HepG2 (cell line): ENCODE measurements around the gene PDPK1. TPM values are rescaled to one million over a fixed set of nuclear protein-coding genes. Genes with fewer than 3 reads are reported as not detected.
A peak's percentile ranks its signal among the peaks of the same experiment; 100 is the strongest.

Source experiments
- CC2D1A ChIP-seq: sonication (generic); formaldehyde crosslinking; IDR thresholded peaks from 2 replicates; pipeline ENCODE4 v1.8.1; 2023; ENCODE audit warnings: mild to moderate bottlenecking, missing genetic modification reagents
- FOXA1 ChIP-seq, 2 experiments: fragments of 450-650 bp in 1 of 2; sonication (generic) in 1 of 2; formaldehyde crosslinking in 1 of 2; IDR thresholded peaks; 2 replicates each; pipeline versions ENCODE4 v1.4.0 to v1.6.1; 2016 to 2020; ENCODE audit warnings: missing genetic modification reagents in 1 of 2
- HMGXB4 ChIP-seq, 2 experiments: sonication (generic) in 1 of 2; formaldehyde crosslinking in 1 of 2; IDR thresholded peaks; 2 replicates each; pipeline versions ENCODE4 v1.4.0 to v1.6.1; 2018 to 2020; ENCODE audit warnings: missing genetic modification reagents in 2 of 2, borderline replicate concordance in 1 of 2, low read depth in 1 of 2, mild to moderate bottlenecking in 1 of 2, missing biosample characterization in 1 of 2
- HNF4G ChIP-seq, 2 experiments: sonication (generic) in 1 of 2; formaldehyde crosslinking in 1 of 2; IDR thresholded peaks; 2 replicates each; pipeline versions ENCODE4 v1.4.0 to v1.6.1; 2011 to 2020; ENCODE audit warnings: borderline replicate concordance in 2 of 2, low read depth in 2 of 2, mild to moderate bottlenecking in 2 of 2, low read length in 1 of 2, missing genetic modification reagents in 1 of 2, moderate library complexity in 1 of 2
- KLF15 ChIP-seq: sonication (generic); formaldehyde crosslinking; IDR thresholded peaks from 2 replicates; pipeline ENCODE4 v1.8.1; 2023; ENCODE audit warnings: borderline replicate concordance, mild to moderate bottlenecking, inconsistent platforms, missing genetic modification reagents, mixed read lengths
- KMT2B ChIP-seq: IDR thresholded peaks from 2 replicates; pipeline ENCODE4 v1.6.1; 2016; ENCODE audit warnings: missing genetic modification reagents, missing compliant biosample characterization
- MIER2 ChIP-seq: IDR thresholded peaks from 2 replicates; pipeline ENCODE4 v1.6.1; 2016; ENCODE audit warnings: missing biosample characterization, missing genetic modification reagents
- PAX8 ChIP-seq: sonication (generic); formaldehyde crosslinking; IDR thresholded peaks from 2 replicates; pipeline ENCODE4 v1.8.0; 2022; ENCODE audit warnings: mild to moderate bottlenecking, missing genetic modification reagents, borderline replicate concordance
- SAP130 ChIP-seq: IDR thresholded peaks from 2 replicates; pipeline ENCODE4 v1.6.1; 2016; ENCODE audit warnings: low read depth
- TEAD2 ChIP-seq: sonication (generic); formaldehyde crosslinking; IDR thresholded peaks from 2 replicates; pipeline ENCODE4 v1.9.0; 2021; ENCODE audit warnings: missing genetic modification reagents
- ZBTB25 ChIP-seq: IDR thresholded peaks from 2 replicates; pipeline ENCODE4 v1.6.1; 2018; ENCODE audit warnings: missing genetic modification reagents
- ZBTB37 ChIP-seq: sonication (generic); formaldehyde crosslinking; IDR thresholded peaks from 2 replicates; pipeline ENCODE4 v1.4.0; 2020; ENCODE audit warnings: mild to moderate bottlenecking, missing genetic modification reagents
- ZFAT ChIP-seq: sonication (generic); formaldehyde crosslinking; conservative IDR thresholded peaks from 2 replicates; pipeline ENCODE4 v1.8.1; 2023; ENCODE audit warnings: missing genetic modification reagents, inconsistent platforms
- ZNF143 ChIP-seq: sonication (generic); formaldehyde crosslinking; IDR thresholded peaks from 2 replicates; pipeline ENCODE4 v1.4.0; 2020; ENCODE audit warnings: missing genetic modification reagents
- ZNF160 ChIP-seq: sonication (generic); formaldehyde crosslinking; IDR thresholded peaks from 2 replicates; pipeline ENCODE4 v1.8.0; 2022; ENCODE audit warnings: mild to moderate bottlenecking, inconsistent platforms, missing genetic modification reagents
- ZNF280B ChIP-seq: sonication (generic); formaldehyde crosslinking; IDR thresholded peaks from 2 replicates; pipeline ENCODE4 v1.5.0; 2020; ENCODE audit warnings: missing genetic modification reagents, mild to moderate bottlenecking, borderline replicate concordance
- ZNF296 ChIP-seq: sonication (generic); formaldehyde crosslinking; conservative IDR thresholded peaks from 2 replicates; pipeline ENCODE4 v1.5.0; 2020; ENCODE audit warnings: mild to moderate bottlenecking, missing genetic modification reagents
- ZNF329 ChIP-seq: sonication (generic); formaldehyde crosslinking; IDR thresholded peaks from 2 replicates; pipeline ENCODE4 v1.9.0; 2021; ENCODE audit warnings: low read depth, mild to moderate bottlenecking, missing genetic modification reagents
- ZNF546 ChIP-seq: sonication (generic); formaldehyde crosslinking; conservative IDR thresholded peaks from 2 replicates; pipeline ENCODE4 v1.8.1; 2023; ENCODE audit warnings: mild to moderate bottlenecking, missing genetic modification reagents
- ZNF639 ChIP-seq: conservative IDR thresholded peaks from 2 replicates; pipeline ENCODE4 v1.6.1; 2018; ENCODE audit warnings: missing genetic modification reagents
- ZNF766 ChIP-seq: sonication (generic); formaldehyde crosslinking; IDR thresholded peaks from 2 replicates; pipeline ENCODE4 v1.5.0; 2020; ENCODE audit warnings: missing genetic modification reagents, borderline replicate concordance
- polyA plus RNA-seq, 8 experiments: library from polyadenylated mRNA; depleted of rRNA in 3 of 8; stranded (reverse) in 7 of 8; unstranded in 1 of 8; fragments of >200 nt; fragmentation: Illumina TruSeq in 4 of 8; extraction: Trizol in 4 of 8; gene quantifications; 2 replicates each; pipeline versions ENCODE4 v1.2.1 to v1.2.3, GENCODE V29; 2011 to 2016; ENCODE audit warnings: low read depth in 4 of 8, missing spikeins in 1 of 8, mixed read lengths in 1 of 8; ENCODE audit not compliant: insufficient read depth in 1 of 8
- total RNA-seq, 5 experiments: library from RNA; depleted of rRNA; stranded (reverse); fragments of >200 nt; fragmentation: Illumina TruSeq; extraction: Trizol; gene quantifications; 2 replicates each; pipeline ENCODE4 v1.2.3, GENCODE V29; 2016; ENCODE audit warnings: low read depth in 1 of 5

Gene PDPK1
- total and polyA plus RNA-seq, 2 of the 13 experiments (the other 11 are each of a cell fraction or from before 2014, with no cell fraction given) = 59.6 to 129 TPM

GRCh38 chr16:2500918-2501750 is 36.7 kb upstream of the PDPK1 start (continued):
- TF ChIP-seq FOXA1 (IDR thresholded peaks at IDR 0.05) (no peak), FOXA1 (CRISPR knock-in tag; IDR thresholded peaks at IDR 0.05) (no peak), ZBTB25 (CRISPR knock-in tag) (no peak; the same call in 1 of the 2 replicates), KMT2B (no peak), PAX8 (no peak), ZFAT (CRISPR knock-in tag) (no peak), ZNF143 (CRISPR knock-in tag) (no peak), ZNF329 (CRISPR knock-in tag) (no peak), KLF15 (CRISPR knock-in tag) (no peak), ZNF639 (CRISPR knock-in tag) (no peak), ZNF280B (CRISPR knock-in tag) (no peak), ZNF296 (CRISPR knock-in tag) (no peak), HNF4G (IDR thresholded peaks at IDR 0.05; ENCODE audit: borderline replicate concordance, low read depth, low read length) (no peak), HNF4G (CRISPR knock-in tag; IDR thresholded peaks at IDR 0.05; ENCODE audit: borderline replicate concordance, low read depth) (no peak), ZNF766 (CRISPR knock-in tag) (no peak), ZNF546 (CRISPR knock-in tag) (0 out of 2 replicates have a peak, but pooled peaks have one; percentile 58), HMGXB4 (CRISPR knock-in tag; IDR thresholded peaks at IDR 0.05; ENCODE audit: borderline replicate concordance in 1 of 2, low read depth in 1 of 2) (peak in 1 of 2 experiments; percentile 60; a peak in 2 of 4 replicates), MIER2 (CRISPR knock-in tag) (no peak), SAP130 (CRISPR knock-in tag) (peak; percentile 55), ZBTB37 (no peak), CC2D1A (CRISPR knock-in tag) (no peak), TEAD2 (CRISPR knock-in tag) (no peak), ZNF160 (CRISPR knock-in tag) (no peak)
